T-cell (primary cell): ENCODE results near the gene VSTM2B. TPM values are rescaled to one million over a fixed set of nuclear protein-coding genes. Genes with fewer than 3 reads are reported as not detected.

Experiments used
- ATAC-seq, 4 experiments: fragments of 200-7000 bp in 3 of 4; fragments of 150-1000 bp in 1 of 4; cut with Tn5 transposase; replicated peaks in 1 of 4; 1 replicate in 3 of 4; 2 replicates in 1 of 4; pipeline ENCODE4 v1.10.0; 2021; ENCODE audit warnings: moderate library complexity in 3 of 4, mild to moderate bottlenecking in 2 of 4, moderate number of reproducible peaks in 1 of 4
- CTCF ChIA-PET, 2 donors: fragments of 300-600 bp; sonication (Branson Sonifier 250); formaldehyde crosslinking; loops; one replicate each; lab custom pipeline; 2022; ENCODE audit warnings: antibody characterized with exemption in 2 of 2; lab: Charles Lee
- POLR2A ChIA-PET, 2 donors: fragments of 300-600 bp; sonication (Branson Sonifier 250); formaldehyde crosslinking; loops; one replicate each; lab custom pipeline; 2022; ENCODE audit warnings: antibody characterized with exemption in 2 of 2; lab: Charles Lee
- DNase-seq, 35 experiments: peaks; one replicate each; pipeline versions ENCODE4 v3.0.0 to v3.0.0-alpha.2; 2013 to 2023
- H3K27ac ChIP-seq: one replicate; pipeline ENCODE4 v1.5.1; 2013; ENCODE audit warnings: low read length
- H3K27me3 ChIP-seq, 2 experiments: replicated peaks in 1 of 2; 1 replicate in 1 of 2; 2 replicates in 1 of 2; pipeline versions ENCODE4 v1.6.1 to v1.7.0; 2013; ENCODE audit warnings: low read length in 1 of 2, mixed read lengths in 1 of 2; ENCODE audit not compliant: control insufficient read depth in 2 of 2, insufficient read depth in 2 of 2; ENCODE audit errors: extremely low read depth in 1 of 2
- H3K36me3 ChIP-seq, 2 donors: 1 replicate in 1 of 2; 2 replicates in 1 of 2; pipeline versions ENCODE4 v1.6.1 to v1.7.0; 2013; ENCODE audit warnings: low read length in 1 of 2; ENCODE audit not compliant: control insufficient read depth in 2 of 2, insufficient read depth in 1 of 2; ENCODE audit errors: extremely low read depth in 1 of 2
- H3K4me1 ChIP-seq, 2 experiments: 1 replicate in 1 of 2; 2 replicates in 1 of 2; pipeline versions ENCODE4 v1.6.1 to v1.7.0; 2013; ENCODE audit warnings: low read length in 2 of 2, mixed read lengths in 1 of 2; ENCODE audit not compliant: insufficient read depth in 2 of 2, control insufficient read depth in 1 of 2; ENCODE audit errors: extremely low read depth in 1 of 2
- H3K4me3 ChIP-seq, 2 donors: 1 replicate in 1 of 2; 2 replicates in 1 of 2; pipeline versions ENCODE4 v1.5.1 to v1.7.0; 2013; ENCODE audit warnings: mild to moderate bottlenecking in 2 of 2, low read length in 1 of 2, moderate library complexity in 1 of 2; ENCODE audit not compliant: control insufficient read depth in 1 of 2; ENCODE audit errors: extremely low read depth in 1 of 2
- H3K9me3 ChIP-seq: 2 replicates; pipeline ENCODE4 v1.7.0; 2013
- H3K27ac Mint-ChIP-seq, 2 donors: one replicate each; pipeline ENCODE4 v1.8.0; 2020 to 2021; ENCODE audit warnings: mild to moderate bottlenecking in 2 of 2, mixed read lengths in 2 of 2
- H3K27me3 Mint-ChIP-seq, 2 donors: one replicate each; pipeline ENCODE4 v1.8.0; 2021 to 2022; ENCODE audit warnings: mixed read lengths in 2 of 2
- H3K36me3 Mint-ChIP-seq: one replicate; pipeline ENCODE4 v1.8.0; 2021; ENCODE audit warnings: mixed read lengths
- H3K4me1 Mint-ChIP-seq, 3 donors: one replicate each; pipeline ENCODE4 v1.8.0; 2020 to 2022; ENCODE audit warnings: mixed read lengths in 3 of 3, mild to moderate bottlenecking in 1 of 3
- H3K4me3 Mint-ChIP-seq, 3 donors: one replicate each; pipeline ENCODE4 v1.8.0; 2020 to 2022; ENCODE audit warnings: mild to moderate bottlenecking in 3 of 3, mixed read lengths in 3 of 3, moderate library complexity in 3 of 3
- H3K9me3 Mint-ChIP-seq, 3 donors: one replicate each; pipeline ENCODE4 v1.8.0; 2020 to 2022; ENCODE audit warnings: mixed read lengths in 3 of 3
- WGBS: methylation state at CpG from one replicate; pipeline ENCODE4 v1.1.5; 2013; ENCODE audit warnings: missing lambda C conversion rate; ENCODE audit not compliant: insufficient coverage; 5-methylcytosine and 5-hydroxymethylcytosine counted together
- total RNA-seq, 35 experiments: library from RNA in 6 of 35; stranded (reverse) in 6 of 35; fragments of 120-200 nt in 1 of 35; gene quantifications; one replicate each; pipeline versions ENCODE4 v1.2.1 to v1.2.4 and lab custom pipeline; 2013 to 2026

Gene VSTM2B
- total RNA-seq, 5 donors from 2014 or later (not counting 1 experiment from before 2014, with no cell fraction given) = not detected

- ChIA-PET CTCF (no interaction called here), POLR2A (no interaction called here)
- no peak overlapping the region for H3K4me3 Mint-ChIP-seq
- DNase-seq (no peak), ATAC-seq (no peak)
- H3K9me3 Mint-ChIP-seq = no peaks in the 10 kb centered on the region
- no peak overlapping the region for H3K27ac Mint-ChIP-seq
- no peak overlapping the region for H3K4me3 ChIP-seq
- no peaks in the 10 kb centered on the region for H3K4me1 ChIP-seq
- peaks cover 40 to 55% of the 10 kb centered on the region in 2 donors for H3K27me3 Mint-ChIP-seq
- 72% methylated on average over 5 of the region's 7 CpGs for WGBS
- no peaks in the 10 kb centered on the region for H3K36me3 ChIP-seq
- no peak overlapping the region for H3K27ac ChIP-seq
- H3K9me3 ChIP-seq = no peaks in the 10 kb centered on the region
- H3K36me3 Mint-ChIP-seq = no peaks in the 10 kb centered on the region
- H3K4me1 Mint-ChIP-seq = peaks cover 0 to 6% (median 5%) of the 10 kb centered on the region in 3 donors
- H3K27me3 ChIP-seq = peaks cover 8 to 30% of the 10 kb centered on the region in 2 experiments
Measured at GRCh38 chr19:29573486-29573885, 47.7 kb downstream of the VSTM2B start.

GRCh38 chr19:29574510-29574909, 48.7 kb downstream of the VSTM2B start:
- CTCF ChIA-PET = no interaction called here
- H3K4me1 Mint-ChIP-seq = peaks cover 0 to 6% (median 5%) of the 10 kb centered on the region in 3 donors
- ATAC-seq = no peak

GRCh38 chr19:29576046-29576606, 50.3 kb downstream of the VSTM2B start:
- Histone ChIP-seq H3K36me3 (no peaks in the 10 kb centered on the region), H3K4me1 (no peaks in the 10 kb centered on the region), H3K27ac (no peak overlapping the region), H3K4me3 (no peak overlapping the region), H3K9me3 (no peaks in the 10 kb centered on the region), H3K27me3 (peaks cover 10 to 35% of the 10 kb centered on the region in 2 experiments)
- no peak for DNase-seq
- Mint-ChIP-seq H3K27ac (no peak overlapping the region), H3K4me1 (peaks cover 0 to 6% (median 5%) of the 10 kb centered on the region in 3 donors), H3K9me3 (peaks cover 0 to 4% (median 0%) of the 10 kb centered on the region in 3 donors), H3K36me3 (no peaks in the 10 kb centered on the region), H3K27me3 (peaks cover 52 to 54% of the 10 kb centered on the region in 2 donors), H3K4me3 (no peak overlapping the region)
- CTCF ChIA-PET = no interaction called here
- POLR2A ChIA-PET = no interaction called here
- WGBS = 33% methylated on average over 6 of the region's 14 CpGs
- no peak for ATAC-seq

More at GRCh38 chr19:29574510-29574909, 48.7 kb downstream of the VSTM2B start:
- no CpG with 5 or more reads among the region's 3 CpGs for WGBS
- Histone ChIP-seq H3K36me3 (no peaks in the 10 kb centered on the region), H3K27me3 (peaks cover 10 to 35% of the 10 kb centered on the region in 2 experiments), H3K9me3 (no peaks in the 10 kb centered on the region), H3K27ac (no peak overlapping the region), H3K4me1 (no peaks in the 10 kb centered on the region), H3K4me3 (no peak overlapping the region)
- POLR2A ChIA-PET = no interaction called here
- Mint-ChIP-seq H3K27ac (no peak overlapping the region), H3K27me3 (peaks cover 46 to 51% of the 10 kb centered on the region in 2 donors), H3K36me3 (no peaks in the 10 kb centered on the region), H3K4me3 (no peak overlapping the region), H3K9me3 (no peaks in the 10 kb centered on the region)
- no peak for DNase-seq

- Mint-ChIP-seq H3K9me3 (peaks cover 0 to 10% (median 2%) of the 10 kb centered on the region in 3 donors), H3K4me1 (peaks cover 0 to 6% (median 5%) of the 10 kb centered on the region in 3 donors), H3K27me3 (peaks cover 49 to 53% of the 10 kb centered on the region in 2 donors), H3K36me3 (no peaks in the 10 kb centered on the region), H3K27ac (no peak overlapping the region), H3K4me3 (no peak overlapping the region)
- Histone ChIP-seq H3K36me3 (no peaks in the 10 kb centered on the region), H3K9me3 (no peaks in the 10 kb centered on the region), H3K4me1 (no peaks in the 10 kb centered on the region), H3K4me3 (no peak overlapping the region), H3K27me3 (peaks cover 10 to 36% of the 10 kb centered on the region in 2 experiments), H3K27ac (no peak overlapping the region)
- WGBS = 58% methylated on average over 7 of the region's 15 CpGs
- ChIA-PET POLR2A (no interaction called here), CTCF (no interaction called here)
- no peak for DNase-seq
- no peak for ATAC-seq
Measured at GRCh38 chr19:29576761-29577648, 51.2 kb downstream of the VSTM2B start.

- CTCF ChIA-PET = no interaction called here
- Histone ChIP-seq H3K27ac (no peak overlapping the region), H3K36me3 (no peaks in the 10 kb centered on the region), H3K4me1 (no peaks in the 10 kb centered on the region), H3K4me3 (no peak overlapping the region), H3K9me3 (no peaks in the 10 kb centered on the region), H3K27me3 (peaks cover 10 to 36% of the 10 kb centered on the region in 2 experiments)
- Mint-ChIP-seq H3K36me3 (no peaks in the 10 kb centered on the region), H3K4me3 (no peak overlapping the region), H3K27me3 (peaks cover 45 to 48% of the 10 kb centered on the region in 2 donors), H3K27ac (no peak overlapping the region), H3K4me1 (peaks cover 0 to 6% (median 5%) of the 10 kb centered on the region in 3 donors), H3K9me3 (peaks cover 0 to 10% (median 2%) of the 10 kb centered on the region in 3 donors)
- DNase-seq (no peak), ATAC-seq (no peak)
- 40% methylated on average over 2 of the region's 3 CpGs for WGBS
- POLR2A ChIA-PET = no interaction called here
Measured at GRCh38 chr19:29577649-29577963, 51.8 kb downstream of the VSTM2B start.

- no peak overlapping the region for H3K27ac ChIP-seq
- H3K36me3 ChIP-seq = no peaks in the 10 kb centered on the region
- no peaks in the 10 kb centered on the region for H3K4me1 ChIP-seq
- peaks cover 0 to 10% (median 2%) of the 10 kb centered on the region in 3 donors for H3K9me3 Mint-ChIP-seq
- POLR2A ChIA-PET = no interaction called here
- 76% methylated on average over 5 of the region's 8 CpGs for WGBS
- peaks cover 10 to 40% of the 10 kb centered on the region in 2 experiments for H3K27me3 ChIP-seq
- CTCF ChIA-PET = no interaction called here
- H3K4me3 Mint-ChIP-seq = no peak overlapping the region
- no peak for DNase-seq
- H3K36me3 Mint-ChIP-seq = no peaks in the 10 kb centered on the region
- no peak for ATAC-seq
- no peak overlapping the region for H3K4me3 ChIP-seq
- peaks cover 0 to 6% (median 5%) of the 10 kb centered on the region in 3 donors for H3K4me1 Mint-ChIP-seq
- peaks cover 45 to 48% of the 10 kb centered on the region in 2 donors for H3K27me3 Mint-ChIP-seq
- H3K27ac Mint-ChIP-seq = no peak overlapping the region
- H3K9me3 ChIP-seq = no peaks in the 10 kb centered on the region
Measured at GRCh38 chr19:29578349-29578748, 52.6 kb downstream of the VSTM2B start.
